Measurements from ENCODE around the gene PGLYRP3. TPM values are rescaled to one million over a fixed set of nuclear protein-coding genes. Genes with fewer than 3 reads are reported as not detected.
"Not testable (repeated sequence)": the region's sequence is repeated elsewhere in the genome, so short reads cannot be mapped to it uniquely, and the experiment has no call there.

PGLYRP3 gene
- total RNA-seq, 1 donor from 2014 or later = not detected

DNA sequence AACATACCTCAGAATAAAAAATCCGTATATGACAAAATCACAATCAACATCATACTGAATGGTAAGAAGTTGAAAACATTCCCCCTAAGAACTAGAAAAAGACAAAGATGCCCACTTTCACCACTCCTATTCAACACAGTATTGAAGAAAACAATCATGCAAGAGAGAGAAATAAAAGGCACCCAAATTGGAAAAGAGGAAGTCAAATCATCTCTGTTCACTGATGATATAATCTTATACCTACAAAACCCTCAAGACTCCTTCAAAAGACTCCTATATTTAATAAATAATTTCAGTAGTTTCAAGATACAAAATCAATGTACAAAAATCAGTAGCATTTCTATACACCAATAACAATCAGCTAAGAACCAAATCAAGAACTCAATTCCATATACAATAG, 21.1 kb upstream of the PGLYRP3 start:
- peaks cover 56% of the 10 kb centered on the region for H3K27me3 Mint-ChIP-seq (ENCODE audit: low read depth)
- no peaks in the 10 kb centered on the region for H3K36me3 Mint-ChIP-seq (ENCODE audit: low read depth)
- no peak for DNase-seq (ENCODE audit: low read depth, low spot score)
- no peak overlapping the region for H3K4me3 Mint-ChIP-seq
- no peak overlapping the region for H3K27ac Mint-ChIP-seq (ENCODE audit: unreplicated experiment)
- TF ChIP-seq, protein P1, sequence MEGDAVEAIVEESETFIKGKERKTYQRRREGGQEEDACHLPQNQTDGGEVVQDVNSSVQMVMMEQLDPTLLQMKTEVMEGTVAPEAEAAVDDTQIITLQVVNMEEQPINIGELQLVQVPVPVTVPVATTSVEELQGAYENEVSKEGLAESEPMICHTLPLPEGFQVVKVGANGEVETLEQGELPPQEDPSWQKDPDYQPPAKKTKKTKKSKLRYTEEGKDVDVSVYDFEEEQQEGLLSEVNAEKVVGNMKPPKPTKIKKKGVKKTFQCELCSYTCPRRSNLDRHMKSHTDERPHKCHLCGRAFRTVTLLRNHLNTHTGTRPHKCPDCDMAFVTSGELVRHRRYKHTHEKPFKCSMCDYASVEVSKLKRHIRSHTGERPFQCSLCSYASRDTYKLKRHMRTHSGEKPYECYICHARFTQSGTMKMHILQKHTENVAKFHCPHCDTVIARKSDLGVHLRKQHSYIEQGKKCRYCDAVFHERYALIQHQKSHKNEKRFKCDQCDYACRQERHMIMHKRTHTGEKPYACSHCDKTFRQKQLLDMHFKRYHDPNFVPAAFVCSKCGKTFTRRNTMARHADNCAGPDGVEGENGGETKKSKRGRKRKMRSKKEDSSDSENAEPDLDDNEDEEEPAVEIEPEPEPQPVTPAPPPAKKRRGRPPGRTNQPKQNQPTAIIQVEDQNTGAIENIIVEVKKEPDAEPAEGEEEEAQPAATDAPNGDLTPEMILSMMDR (conservative IDR thresholded peaks at IDR 0.05) = no peak
- H3K4me1 Mint-ChIP-seq = no peaks in the 10 kb centered on the region
- H3K9me3 Mint-ChIP-seq = peaks cover 5% of the 10 kb centered on the region

DNA sequence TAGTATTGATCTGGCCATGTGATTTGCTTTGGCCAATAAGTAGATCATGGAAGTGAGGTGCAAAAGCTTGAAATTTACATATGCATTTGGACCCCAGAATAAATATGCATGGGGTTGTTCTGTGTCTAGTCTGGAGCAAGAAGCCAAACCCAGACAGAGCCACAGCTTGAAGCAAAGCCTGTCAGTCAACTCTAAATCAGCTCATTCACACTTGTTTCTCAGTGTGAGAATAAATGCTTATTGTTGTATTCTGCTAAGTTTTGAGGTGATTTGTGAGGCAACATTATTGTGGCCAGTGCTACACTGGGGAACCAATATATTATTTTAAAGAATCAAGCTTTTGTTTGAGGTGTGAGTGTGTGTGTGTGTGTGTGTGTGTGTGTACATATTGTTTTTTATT, 12.2 kb upstream of the PGLYRP3 start:
- TF ChIP-seq, protein P1 (conservative IDR thresholded peaks at IDR 0.05) = no peak
- DNase-seq (ENCODE audit: low read depth, low spot score) = no peak
- no peak overlapping the region for H3K27ac Mint-ChIP-seq (ENCODE audit: unreplicated experiment)
- H3K4me1 Mint-ChIP-seq = no peaks in the 10 kb centered on the region
- peaks cover 9% of the 10 kb centered on the region for H3K27me3 Mint-ChIP-seq (ENCODE audit: low read depth)
- peaks cover 5% of the 10 kb centered on the region for H3K9me3 Mint-ChIP-seq
- no peaks in the 10 kb centered on the region for H3K36me3 Mint-ChIP-seq (ENCODE audit: low read depth)
- no peak overlapping the region for H3K4me3 Mint-ChIP-seq

DNA sequence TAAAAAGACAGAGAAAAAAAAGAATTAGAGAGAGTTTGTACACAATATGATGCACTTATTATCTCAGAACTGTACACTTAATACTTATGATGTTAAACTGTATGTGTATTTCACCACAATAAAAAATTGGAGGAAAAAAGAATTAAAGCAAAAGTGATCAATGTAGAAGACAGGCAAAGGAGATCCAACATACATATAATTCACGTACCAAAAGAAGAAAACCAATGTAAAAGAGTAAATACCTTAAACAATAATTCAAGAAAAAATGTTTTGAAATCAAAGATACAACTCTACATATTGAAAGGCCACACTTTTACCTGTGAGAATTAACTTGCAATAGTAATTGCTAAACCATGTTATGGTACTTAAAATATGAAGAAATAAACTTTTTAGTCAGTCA, 9.8 kb upstream of the PGLYRP3 start:
- Mint-ChIP-seq H3K9me3 (no peaks in the 10 kb centered on the region), H3K36me3 (ENCODE audit: low read depth) (no peaks in the 10 kb centered on the region)
- TF ChIP-seq, protein P1 (conservative IDR thresholded peaks at IDR 0.05) = no peak

DNA sequence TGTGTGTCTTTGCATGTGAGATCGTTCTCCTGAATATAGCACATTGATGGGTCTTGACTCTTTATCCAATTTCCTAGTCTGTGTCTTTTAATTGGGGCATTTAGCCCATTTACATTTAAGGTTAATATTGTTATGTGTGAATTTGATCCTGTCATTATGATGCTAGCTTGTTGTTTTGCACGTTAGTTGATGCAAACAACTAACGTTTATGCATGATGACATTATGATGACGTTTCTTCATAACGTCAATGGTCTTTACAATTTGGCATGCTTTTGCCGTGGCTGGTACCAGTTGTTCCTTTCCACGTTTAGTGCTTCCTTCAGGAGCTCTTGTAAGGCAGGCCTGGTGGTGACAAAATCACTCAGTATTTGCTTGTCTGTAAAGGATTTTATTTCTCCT, 5.4 kb upstream of the PGLYRP3 start:
- H3K4me3 Mint-ChIP-seq; DNase-seq (ENCODE audit: low read depth, low spot score); H3K27ac Mint-ChIP-seq (ENCODE audit: unreplicated experiment); H3K9me3 Mint-ChIP-seq; H3K4me1 Mint-ChIP-seq; H3K36me3 Mint-ChIP-seq (ENCODE audit: low read depth): not testable (repeated sequence)
- H3K27me3 Mint-ChIP-seq (ENCODE audit: low read depth) = peaks cover 29% of the 10 kb centered on the region

More for the DNA sequence above, 9.8 kb upstream of the PGLYRP3 start:
- Mint-ChIP-seq H3K27me3 (ENCODE audit: low read depth) (peaks cover 15% of the 10 kb centered on the region), H3K4me3 (no peak overlapping the region), H3K4me1 (no peaks in the 10 kb centered on the region), H3K27ac (ENCODE audit: unreplicated experiment) (no peak overlapping the region)
- no peak for DNase-seq (ENCODE audit: low read depth, low spot score)

DNA sequence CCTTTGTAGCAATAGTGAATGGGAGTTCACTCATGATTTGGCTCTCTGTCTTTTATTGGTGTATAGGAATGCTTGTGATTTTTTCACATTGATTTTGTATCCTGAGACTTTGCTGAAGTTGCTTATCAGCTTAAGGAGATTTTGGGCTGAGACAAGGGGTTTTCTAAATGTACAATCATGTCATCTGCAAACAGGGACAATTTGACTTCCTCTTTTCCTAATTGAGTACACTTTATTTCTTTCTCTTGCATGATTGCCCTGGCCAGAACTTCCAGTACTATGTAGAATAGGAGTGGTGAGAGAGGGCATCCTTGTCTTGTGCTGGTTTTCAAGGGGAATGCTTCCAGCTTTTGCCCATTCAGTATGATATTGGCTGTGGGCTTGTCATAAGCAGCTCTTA, 3.3 kb upstream of the PGLYRP3 start:
- not testable (repeated sequence) for H3K36me3 Mint-ChIP-seq (ENCODE audit: low read depth); DNase-seq (ENCODE audit: low read depth, low spot score); H3K9me3 Mint-ChIP-seq; H3K4me1 Mint-ChIP-seq; H3K27ac Mint-ChIP-seq (ENCODE audit: unreplicated experiment); H3K4me3 Mint-ChIP-seq
- peaks cover 33% of the 10 kb centered on the region for H3K27me3 Mint-ChIP-seq (ENCODE audit: low read depth)

DNA sequence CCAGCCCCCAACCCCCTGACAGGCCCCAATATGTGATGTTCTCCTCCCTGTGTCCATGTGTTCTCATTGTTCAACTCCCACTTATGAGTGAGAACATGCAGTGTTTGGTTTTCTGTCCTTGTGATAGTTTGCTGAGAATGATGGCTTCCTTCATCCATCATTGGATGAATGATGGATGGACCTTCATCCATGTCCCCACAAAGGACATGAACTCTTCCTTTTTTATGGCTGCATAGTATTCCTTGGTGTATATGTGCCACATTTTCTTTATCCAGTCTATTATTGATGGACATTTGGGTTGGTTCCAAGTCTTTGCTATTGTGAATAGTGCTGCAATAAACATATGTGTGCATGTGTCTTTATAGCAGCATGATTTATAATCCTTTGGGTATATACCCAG, 1.6 kb upstream of the PGLYRP3 start:
- not testable (repeated sequence) for H3K27ac Mint-ChIP-seq (ENCODE audit: unreplicated experiment)

DNA sequence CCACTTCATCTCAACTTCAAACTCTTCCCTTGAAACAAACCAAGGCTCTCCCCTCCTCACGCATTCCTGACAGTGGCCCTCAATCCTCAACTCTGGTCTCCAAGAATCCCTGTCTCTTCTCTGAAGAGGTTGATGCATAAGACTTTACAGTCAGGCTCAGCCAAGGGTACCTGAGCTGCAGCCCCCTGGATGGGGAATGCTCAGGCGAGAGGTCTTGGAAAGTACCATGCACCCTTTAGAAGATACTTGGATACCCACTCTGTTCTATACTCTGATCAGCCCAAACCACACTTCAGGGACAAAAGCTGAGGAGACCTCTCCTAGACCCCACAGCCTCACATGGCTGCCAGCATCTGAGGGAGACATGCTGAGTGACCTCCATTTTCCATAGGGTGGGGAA, 536 bp upstream of the PGLYRP3 start:
- H3K9me3 Mint-ChIP-seq = peaks cover 2% of the 10 kb centered on the region
- TF ChIP-seq, protein P1 (conservative IDR thresholded peaks at IDR 0.05) = no peak
- H3K4me3 Mint-ChIP-seq = no peak overlapping the region
- DNase-seq (ENCODE audit: low read depth, low spot score) = no peak
- no peaks in the 10 kb centered on the region for H3K36me3 Mint-ChIP-seq (ENCODE audit: low read depth)
- no peak overlapping the region for H3K27ac Mint-ChIP-seq (ENCODE audit: unreplicated experiment)
- H3K27me3 Mint-ChIP-seq (ENCODE audit: low read depth) = peaks cover 26% of the 10 kb centered on the region
- H3K4me1 Mint-ChIP-seq = no peaks in the 10 kb centered on the region

More for the DNA sequence above, 1.6 kb upstream of the PGLYRP3 start:
- not testable (repeated sequence) for H3K4me1 Mint-ChIP-seq; DNase-seq (ENCODE audit: low read depth, low spot score); H3K9me3 Mint-ChIP-seq; H3K36me3 Mint-ChIP-seq (ENCODE audit: low read depth); H3K4me3 Mint-ChIP-seq
- H3K27me3 Mint-ChIP-seq (ENCODE audit: low read depth) = peaks cover 30% of the 10 kb centered on the region
